Vagina (tissue), 2 donors: Measurements from ENCODE around the gene IRAK1. TPM values are rescaled to one million over a fixed set of nuclear protein-coding genes. Genes with fewer than 3 reads are reported as not detected.

ENCODE experiments used
- DNase-seq, 2 donors: peaks; one replicate each; pipeline ENCODE4 v3.0.0-alpha.2; 2017; ENCODE audit errors: extremely low spot score in 2 of 2
- H3K27ac ChIP-seq: fragments of 200-600 bp; sonication (generic); one replicate; pipeline ENCODE4 v1.5.1; 2019
- H3K27me3 ChIP-seq: fragments of 200-600 bp; sonication (generic); one replicate; pipeline ENCODE4 v1.5.1; 2019
- H3K36me3 ChIP-seq, 2 donors: fragments of 200-600 bp; sonication (generic); one replicate each; pipeline ENCODE4 v1.5.1; 2017 to 2019
- H3K4me1 ChIP-seq: fragments of 200-600 bp; sonication (generic); one replicate; pipeline ENCODE4 v1.5.1; 2019
- H3K4me3 ChIP-seq, 2 donors: fragments of 200-600 bp; sonication (generic); 1 replicate in 1 of 2; 2 replicates in 1 of 2; pipeline ENCODE4 v1.5.1; 2016 to 2019
- H3K9me3 ChIP-seq: fragments of 200-600 bp; sonication (generic); one replicate; pipeline ENCODE4 v1.5.1; 2019
- POLR2A ChIP-seq, 2 donors: fragments of 450-650 bp; IDR thresholded peaks; one replicate each; pipeline ENCODE4 v1.6.1; 2017; ENCODE audit warnings: antibody characterized with exemption in 2 of 2, mild to moderate bottlenecking in 2 of 2, moderate library complexity in 2 of 2
- POLR2AphosphoS5 ChIP-seq, 2 donors: sonication (generic); formaldehyde crosslinking; IDR thresholded peaks; one replicate each; pipeline ENCODE4 v1.9.0; 2017; ENCODE audit warnings: antibody characterized with exemption in 2 of 2, mild to moderate bottlenecking in 2 of 2, low read depth in 1 of 2; ENCODE audit not compliant: insufficient read depth in 1 of 2
- intact Hi-C: fragments of 100-400 bp; cut with DNase I; formaldehyde crosslinking; loops from one replicate; pipeline ENCODE4 v1.15.1; 2023
- total RNA-seq: library from RNA; depleted of rRNA; stranded (reverse); fragments of >200 nt; gene quantifications from one replicate; pipeline ENCODE4 v1.2.3, GENCODE V29; 2016
- TF ChIP-seq, protein P1 (sequence below), 3 experiments: fragments of 450-650 bp in 2 of 3; fragments of 200-600 bp in 1 of 3; sonication (generic) in 1 of 3; IDR thresholded peaks; one replicate each; pipeline ENCODE4 v1.5.1; 2017 to 2019; ENCODE audit warnings: antibody characterized with exemption in 3 of 3, mild to moderate bottlenecking in 2 of 3, moderate library complexity in 2 of 3

Gene IRAK1
- total RNA-seq: 46.7 TPM

GRCh38 chrX:154019633-154020528, at the start of gene IRAK1:
TSS of gene IRAK1 (minus strand) at chrX:154019902. CDS start at chrX:154019812, 90 bp downstream.
- Histone ChIP-seq H3K9me3 (no peaks in the 10 kb centered on the region), H3K4me1 (peaks cover 27% of the 10 kb centered on the region), H3K4me3 (peak within 1 kb of the TSS; percentile 57 to 61), H3K27me3 (no peaks in the 10 kb centered on the region), H3K36me3 (peaks cover 0 to 15% of the 10 kb centered on the region in 2 donors), H3K27ac (peak within 1 kb of the TSS; percentile 86)
- intact Hi-C loops: no loop called here
- peak in 1 of 2 donors; percentile 38 for TF ChIP-seq POLR2A (IDR thresholded peaks at IDR 0.05)
- TF ChIP-seq, protein P1, sequence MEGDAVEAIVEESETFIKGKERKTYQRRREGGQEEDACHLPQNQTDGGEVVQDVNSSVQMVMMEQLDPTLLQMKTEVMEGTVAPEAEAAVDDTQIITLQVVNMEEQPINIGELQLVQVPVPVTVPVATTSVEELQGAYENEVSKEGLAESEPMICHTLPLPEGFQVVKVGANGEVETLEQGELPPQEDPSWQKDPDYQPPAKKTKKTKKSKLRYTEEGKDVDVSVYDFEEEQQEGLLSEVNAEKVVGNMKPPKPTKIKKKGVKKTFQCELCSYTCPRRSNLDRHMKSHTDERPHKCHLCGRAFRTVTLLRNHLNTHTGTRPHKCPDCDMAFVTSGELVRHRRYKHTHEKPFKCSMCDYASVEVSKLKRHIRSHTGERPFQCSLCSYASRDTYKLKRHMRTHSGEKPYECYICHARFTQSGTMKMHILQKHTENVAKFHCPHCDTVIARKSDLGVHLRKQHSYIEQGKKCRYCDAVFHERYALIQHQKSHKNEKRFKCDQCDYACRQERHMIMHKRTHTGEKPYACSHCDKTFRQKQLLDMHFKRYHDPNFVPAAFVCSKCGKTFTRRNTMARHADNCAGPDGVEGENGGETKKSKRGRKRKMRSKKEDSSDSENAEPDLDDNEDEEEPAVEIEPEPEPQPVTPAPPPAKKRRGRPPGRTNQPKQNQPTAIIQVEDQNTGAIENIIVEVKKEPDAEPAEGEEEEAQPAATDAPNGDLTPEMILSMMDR (IDR thresholded peaks at IDR 0.05): no peak
- TF ChIP-seq POLR2AphosphoS5 (IDR thresholded peaks at IDR 0.05; ENCODE audit: insufficient read depth in 1 of 2, low read depth in 1 of 2): peak in 1 of 2 donors; percentile 25
- DNase-seq: no peak

DNA sequence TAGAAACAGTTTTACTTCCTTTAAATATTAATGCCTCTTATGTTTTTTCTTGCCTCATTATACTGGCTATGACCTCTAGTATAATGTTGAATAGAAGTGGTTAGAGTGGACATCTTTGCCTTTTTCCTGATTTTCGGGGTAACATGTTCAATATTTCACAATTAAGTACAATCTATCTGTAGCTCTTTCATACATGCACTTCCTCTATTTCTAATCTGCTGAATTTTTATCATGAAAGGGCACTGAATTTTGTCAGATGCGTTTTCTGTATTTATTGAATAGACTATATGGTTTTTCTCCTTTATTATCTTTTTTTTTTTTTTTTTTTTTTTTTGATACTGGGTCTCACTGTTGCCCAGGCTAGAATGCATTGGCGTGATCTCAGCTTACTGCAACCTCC, 48.9 kb upstream of the IRAK1 start:
- intact Hi-C loops: no loop called here

GRCh38 chrX:154064637-154065435, 45.1 kb upstream of the IRAK1 start:
- TF ChIP-seq, protein P1 (IDR thresholded peaks at IDR 0.05): no peak
- TF ChIP-seq POLR2AphosphoS5 (IDR thresholded peaks at IDR 0.05; ENCODE audit: insufficient read depth in 1 of 2, low read depth in 1 of 2): no peak
- TF ChIP-seq POLR2A (IDR thresholded peaks at IDR 0.05): no peak
- intact Hi-C loops: no loop called here
- Histone ChIP-seq H3K27ac (no peak overlapping the region), H3K4me1 (peaks cover 53% of the 10 kb centered on the region), H3K36me3 (no peaks in the 10 kb centered on the region), H3K27me3 (no peaks in the 10 kb centered on the region), H3K4me3 (no peak overlapping the region), H3K9me3 (no peaks in the 10 kb centered on the region)
- DNase-seq: no peak

More for the DNA sequence above, 48.9 kb upstream of the IRAK1 start:
- Histone ChIP-seq H3K36me3 (no peaks in the 10 kb centered on the region), H3K4me3 (no peak overlapping the region), H3K4me1 (peaks cover 28% of the 10 kb centered on the region), H3K9me3 (no peaks in the 10 kb centered on the region), H3K27me3 (no peaks in the 10 kb centered on the region), H3K27ac (no peak overlapping the region)
- DNase-seq: no peak
- TF ChIP-seq, protein P1 (IDR thresholded peaks at IDR 0.05): no peak
- TF ChIP-seq POLR2AphosphoS5 (IDR thresholded peaks at IDR 0.05; ENCODE audit: insufficient read depth in 1 of 2, low read depth in 1 of 2): no peak

DNA sequence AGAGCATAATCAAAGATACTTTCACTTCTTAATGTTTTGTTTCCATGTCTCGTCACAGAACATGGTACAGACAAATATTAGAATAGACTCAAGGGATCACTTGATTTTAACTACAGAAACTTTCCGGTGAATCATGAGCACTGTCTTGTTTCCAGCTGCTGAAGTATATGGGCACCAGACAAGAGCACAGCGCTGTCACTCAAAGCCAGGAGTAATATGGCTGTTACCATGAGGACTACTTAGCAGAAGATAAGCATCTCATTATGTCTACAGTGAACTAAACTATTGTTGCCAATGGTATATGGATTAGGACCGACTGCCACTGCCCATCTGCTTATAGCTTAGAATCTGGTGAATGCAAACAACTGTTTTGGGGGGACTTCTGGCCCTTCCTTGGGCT, 43.5 kb upstream of the IRAK1 start:
- Histone ChIP-seq H3K27me3 (no peaks in the 10 kb centered on the region), H3K4me1 (peaks cover 53% of the 10 kb centered on the region), H3K36me3 (no peaks in the 10 kb centered on the region), H3K27ac (no peak overlapping the region), H3K9me3 (no peaks in the 10 kb centered on the region), H3K4me3 (no peak overlapping the region)
- DNase-seq: no peak
- TF ChIP-seq POLR2A (IDR thresholded peaks at IDR 0.05) (no peak), POLR2AphosphoS5 (IDR thresholded peaks at IDR 0.05; ENCODE audit: insufficient read depth in 1 of 2, low read depth in 1 of 2) (no peak)
- TF ChIP-seq, protein P1 (IDR thresholded peaks at IDR 0.05): no peak
- intact Hi-C loops: no loop called here
